Fibroblast of villous mesenchyme (primary cell): ENCODE results near the gene SELPLG. TPM values are rescaled to one million over a fixed set of nuclear protein-coding genes. Genes with fewer than 3 reads are reported as not detected.
A peak's percentile ranks its signal among the peaks of the same experiment; 100 is the strongest.

Source experiments
- DNase-seq: peaks from one replicate; pipeline ENCODE4 v3.0.0-alpha.2; 2010; ENCODE audit warnings: low read depth
- H3K4me3 ChIP-seq: 2 replicates; pipeline ENCODE4 v1.5.1; 2011; ENCODE audit warnings: low read depth, mild to moderate bottlenecking, low read length
- CTCF ChIP-seq: IDR thresholded peaks from 2 replicates; pipeline ENCODE4 v1.5.1; 2012; ENCODE audit warnings: low read depth, mild to moderate bottlenecking, low read length; ENCODE audit not compliant: insufficient read depth
- total RNA-seq: library from RNA; depleted of rRNA; stranded (reverse); fragments of >200 nt; gene quantifications from 2 replicates; pipeline ENCODE4 v1.2.3, GENCODE V29; 2012

Gene SELPLG
- total RNA-seq, 1 donor = 2.2 TPM

GRCh38 chr12:108581311-108582227 lies 52.1 kb downstream of the SELPLG start:
- TF ChIP-seq CTCF = no peak
- no peak overlapping the region for H3K4me3 ChIP-seq
- DNase-seq = no peak

- peak; percentile 91 for DNase-seq
- TF ChIP-seq CTCF = no peak
- no peak overlapping the region for H3K4me3 ChIP-seq
Measured at GRCh38 chr12:108580531-108580930, 53.2 kb downstream of the SELPLG start.

GRCh38 chr12:108578813-108579212 lies 54.9 kb downstream of the SELPLG start:
- TF ChIP-seq CTCF = no peak
- DNase-seq = no peak
- H3K4me3 ChIP-seq = no peak overlapping the region

- no peak overlapping the region for H3K4me3 ChIP-seq
- no peak for TF ChIP-seq CTCF
Measured at GRCh38 chr12:108578264-108578663, 55.4 kb downstream of the SELPLG start.

GRCh38 chr12:108577458-108577857 lies 56.2 kb downstream of the SELPLG start:
- no peak overlapping the region for H3K4me3 ChIP-seq
- DNase-seq = no peak
- TF ChIP-seq CTCF = no peak

More at GRCh38 chr12:108578264-108578663, 55.4 kb downstream of the SELPLG start:
- DNase-seq = no peak

GRCh38 chr12:108576660-108577234 lies 56.9 kb downstream of the SELPLG start:
- DNase-seq = no peak
- no peak for TF ChIP-seq CTCF
- no peak overlapping the region for H3K4me3 ChIP-seq
